HG02852 (cell line): ENCODE results near the gene FAM184A.
"Not testable (repeated sequence)": the region's sequence is repeated elsewhere in the genome, so short reads cannot be mapped to it uniquely, and the experiment has no call there.

ENCODE experiments used
- ATAC-seq: cut with Tn5 transposase; IDR thresholded peaks from one replicate; pipeline ENCODE4 v1.9.1; 2021; ENCODE audit warnings: mild to moderate bottlenecking, moderate library complexity; ENCODE audit not compliant: unreplicated experiment

Gene FAM184A

GRCh38 chr6:119020597-119021561 is 57.6 kb downstream of the FAM184A start:
- ATAC-seq, result no peak

GRCh38 chr6:119015165-119015564 is 63.3 kb downstream of the FAM184A start:
- not testable (repeated sequence) for ATAC-seq

GRCh38 chr6:119012521-119012920 is 65.9 kb downstream of the FAM184A start:
- no peak for ATAC-seq

- not testable (repeated sequence) for ATAC-seq
Measured at GRCh38 chr6:119009266-119009665, 69.2 kb downstream of the FAM184A start.

GRCh38 chr6:119006974-119007373 is 71.5 kb downstream of the FAM184A start:
- no peak for ATAC-seq

- ATAC-seq, result no peak
Measured at GRCh38 chr6:119002069-119002468, 76.4 kb downstream of the FAM184A start.

GRCh38 chr6:118999494-119000040 is 78.9 kb downstream of the FAM184A start:
- ATAC-seq, result no peak

GRCh38 chr6:118997426-118997825 is 81.0 kb downstream of the FAM184A start:
- not testable (repeated sequence) for ATAC-seq

GRCh38 chr6:118996289-118996820 is 82.1 kb downstream of the FAM184A start:
- ATAC-seq, result no peak

- ATAC-seq, result no peak
Measured at GRCh38 chr6:118993803-118994251, 84.6 kb downstream of the FAM184A start.

- no peak for ATAC-seq
Measured at GRCh38 chr6:118993358-118993757, 85.1 kb downstream of the FAM184A start.

- no peak for ATAC-seq
Measured at GRCh38 chr6:118992186-118992795, 86.2 kb downstream of the FAM184A start.

- no peak for ATAC-seq
Measured at GRCh38 chr6:118986312-118986711, 92.2 kb downstream of the FAM184A start.

- no peak for ATAC-seq
Measured at GRCh38 chr6:118985123-118985830, 93.2 kb downstream of the FAM184A start.

GRCh38 chr6:118984342-118984741 is 94.1 kb downstream of the FAM184A start:
- no peak for ATAC-seq

- no peak for ATAC-seq
Measured at GRCh38 chr6:118982575-118982911, 95.9 kb downstream of the FAM184A start.

- no peak for ATAC-seq
Measured at GRCh38 chr6:118981884-118982574, 96.4 kb downstream of the FAM184A start.

GRCh38 chr6:118980063-118980462 is 98.4 kb downstream of the FAM184A start:
- ATAC-seq, result no peak

- ATAC-seq, result no peak
Measured at GRCh38 chr6:118974790-118975189, 103.7 kb downstream of the FAM184A start.

GRCh38 chr6:118971682-118972081 is 106.8 kb downstream of the FAM184A start:
- no peak for ATAC-seq
